ENCODE data around the gene ULK4.

DNA sequence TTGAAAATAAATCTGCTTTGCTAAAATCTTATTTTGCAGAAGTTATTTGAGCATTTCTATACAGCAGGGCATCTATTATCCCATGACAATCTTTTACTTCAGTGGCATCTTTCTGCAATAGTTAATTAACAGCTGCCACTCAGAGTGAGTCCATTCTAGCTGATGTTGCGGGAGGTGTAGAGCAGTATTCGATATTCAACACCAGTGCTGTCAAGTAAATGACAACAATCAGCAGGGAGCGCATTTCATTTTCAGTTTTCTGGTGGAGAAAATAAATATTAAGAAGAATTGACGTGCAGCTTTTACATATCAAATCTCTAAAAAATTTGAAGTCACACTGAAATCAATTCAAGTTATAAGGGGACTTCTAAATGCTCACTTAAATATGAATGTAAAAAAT is 476.4 kb downstream of the ULK4 start:
- TF ChIP-seq CTCF (conservative IDR thresholded peaks at IDR 0.05; ENCODE audit: low read depth, low read length) (no peak), BHLHE40 (IDR thresholded peaks at IDR 0.05; ENCODE audit: low read depth, low read length) (no peak), POLR2A (IDR thresholded peaks at IDR 0.05; ENCODE audit: low read depth, low read length) (no peak), RAD21 (IDR thresholded peaks at IDR 0.05; ENCODE audit: low read length) (no peak), FOS (IDR thresholded peaks at IDR 0.05; ENCODE audit: low read depth, low read length) (no peak), SMC3 (IDR thresholded peaks at IDR 0.05; ENCODE audit: low read depth, low read length) (no peak), MXI1 (IDR thresholded peaks at IDR 0.05; ENCODE audit: borderline replicate concordance, low read depth, low read length) (no peak), NFE2L2 (IDR thresholded peaks at IDR 0.05; ENCODE audit: low read depth, low read length) (no peak), CEBPB (IDR thresholded peaks at IDR 0.05; ENCODE audit: low read depth, low read length) (no peak)
- TF ChIP-seq, protein P1, sequence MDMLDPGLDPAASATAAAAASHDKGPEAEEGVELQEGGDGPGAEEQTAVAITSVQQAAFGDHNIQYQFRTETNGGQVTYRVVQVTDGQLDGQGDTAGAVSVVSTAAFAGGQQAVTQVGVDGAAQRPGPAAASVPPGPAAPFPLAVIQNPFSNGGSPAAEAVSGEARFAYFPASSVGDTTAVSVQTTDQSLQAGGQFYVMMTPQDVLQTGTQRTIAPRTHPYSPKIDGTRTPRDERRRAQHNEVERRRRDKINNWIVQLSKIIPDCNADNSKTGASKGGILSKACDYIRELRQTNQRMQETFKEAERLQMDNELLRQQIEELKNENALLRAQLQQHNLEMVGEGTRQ (IDR thresholded peaks at IDR 0.05; ENCODE audit: low read depth, low read length), result no peak
